GM23338 (cell line): Measurements from ENCODE around the gene FBXO34.

Source experiments
- CREB1 ChIP-seq: fragments of 250-450 bp; sonication (Bioruptor Pico); IDR thresholded peaks from 2 replicates; pipeline ENCODE4 v1.5.0; 2020; ENCODE audit warnings: low read depth, mild to moderate bottlenecking, moderate library complexity
- CTCF ChIP-seq, 2 experiments: fragments of 200-600 bp in 1 of 2; sonication (generic) in 1 of 2; conservative IDR thresholded peaks; 2 replicates each; pipeline versions ENCODE4 v1.5.1 to v1.6.1; 2016 to 2017; ENCODE audit warnings: antibody characterized with exemption in 2 of 2, low read depth in 2 of 2, mild to moderate bottlenecking in 2 of 2, moderate library complexity in 1 of 2
- ETS1 ChIP-seq: IDR thresholded peaks from 2 replicates; pipeline ENCODE4 v1.6.1; 2016; ENCODE audit warnings: antibody characterized with exemption
- EZH2 ChIP-seq: fragments of 200-600 bp; sonication (generic); IDR thresholded peaks from one replicate; pipeline ENCODE4 v1.8.0; 2017; ENCODE audit warnings: antibody characterized with exemption, mild to moderate bottlenecking, low read depth; ENCODE audit not compliant: unreplicated experiment
- EZH2phosphoT487 ChIP-seq: fragments of 200-600 bp; sonication (generic); IDR thresholded peaks from one replicate; pipeline ENCODE4 v1.8.1; 2018; ENCODE audit warnings: antibody characterized with exemption; ENCODE audit not compliant: unreplicated experiment
- JUNB ChIP-seq: IDR thresholded peaks from one replicate; pipeline ENCODE4 v1.6.1; 2016; ENCODE audit warnings: antibody characterized with exemption; ENCODE audit not compliant: unreplicated experiment
- NANOG ChIP-seq: IDR thresholded peaks from 2 replicates; pipeline ENCODE4 v1.6.1; 2016; ENCODE audit warnings: antibody characterized with exemption, borderline replicate concordance
- POLR2AphosphoS5 ChIP-seq: IDR thresholded peaks from 2 replicates; pipeline ENCODE4 v1.6.1; 2016; ENCODE audit warnings: antibody characterized with exemption, low read depth
- REST ChIP-seq: IDR thresholded peaks from one replicate; pipeline ENCODE4 v1.6.1; 2018; ENCODE audit warnings: antibody characterized with exemption; ENCODE audit not compliant: unreplicated experiment
- STAT1 ChIP-seq: IDR thresholded peaks from one replicate; pipeline ENCODE4 v1.6.1; 2016; ENCODE audit warnings: antibody characterized with exemption; ENCODE audit not compliant: unreplicated experiment
- ZNF114 ChIP-seq: fragments of 250-450 bp; sonication (Bioruptor Pico); IDR thresholded peaks from 2 replicates; pipeline ENCODE4 v1.5.0; 2020; ENCODE audit warnings: mild to moderate bottlenecking, moderate library complexity
- ZNF331 ChIP-seq: fragments of 250-450 bp; sonication (Bioruptor Pico); IDR thresholded peaks from 2 replicates; pipeline ENCODE4 v1.5.0; 2020; ENCODE audit warnings: low read depth, mild to moderate bottlenecking, moderate library complexity
- ZNF462 ChIP-seq: fragments of 250-450 bp; sonication (Bioruptor Pico); IDR thresholded peaks from 2 replicates; pipeline ENCODE4 v1.5.0; 2020; ENCODE audit warnings: mild to moderate bottlenecking, moderate library complexity

GRCh38 chr14:55274146-55274545, 2.9 kb downstream of the FBXO34 start:
- no peak for TF ChIP-seq CTCF (conservative IDR thresholded peaks at IDR 0.05; ENCODE audit: low read depth in 2 of 2)
- no peak for TF ChIP-seq POLR2AphosphoS5
- TF ChIP-seq REST: no peak
- no peak for TF ChIP-seq JUNB
- no peak for TF ChIP-seq EZH2
- TF ChIP-seq ETS1: no peak
- no peak for TF ChIP-seq STAT1
- no peak for TF ChIP-seq EZH2phosphoT487
- no peak for TF ChIP-seq ZNF114 (CRISPR knock-in tag)
- TF ChIP-seq CREB1: no peak
- TF ChIP-seq NANOG: no peak
- no peak for TF ChIP-seq ZNF462 (CRISPR knock-in tag)
- no peak for TF ChIP-seq ZNF331 (CRISPR knock-in tag)
